GM23338 (cell line): Measurements from ENCODE around the gene TMCO4. TPM values are rescaled to one million over a fixed set of nuclear protein-coding genes. Genes with fewer than 3 reads are reported as not detected.

Experiments used
- ATAC-seq: fragments of 200-7000 bp; cut with Tn5 transposase; 3 replicates; pipeline ENCODE4 v1.9.1; 2020
- DNase-seq: peaks from one replicate; pipeline ENCODE4 v3.0.0-alpha.2; 2015; ENCODE audit warnings: low spot score
- H2AFZ ChIP-seq: fragments of 200-600 bp; sonication (generic); 2 replicates; pipeline ENCODE4 v1.8.0; 2016; ENCODE audit warnings: antibody characterized with exemption, mild to moderate bottlenecking, moderate library complexity
- H3F3A ChIP-seq: fragments of 200-600 bp; sonication (generic); replicated peaks from 2 replicates; pipeline ENCODE4 v1.8.0; 2017; ENCODE audit warnings: antibody characterized with exemption, mixed run types, low read depth
- H3K27ac ChIP-seq: fragments of 200-600 bp; sonication (generic); 2 replicates; pipeline ENCODE4 v1.6.1; 2016; ENCODE audit warnings: low read depth
- H3K27me3 ChIP-seq: fragments of 200-600 bp; sonication (generic); 2 replicates; pipeline ENCODE4 v1.8.0; 2016; ENCODE audit warnings: mild to moderate bottlenecking, mixed run types, moderate library complexity; ENCODE audit not compliant: insufficient read depth
- H3K36me3 ChIP-seq: fragments of 200-600 bp; sonication (generic); 2 replicates; pipeline ENCODE4 v1.8.0; 2016; ENCODE audit warnings: mild to moderate bottlenecking; ENCODE audit not compliant: insufficient read depth
- H3K4me1 ChIP-seq: fragments of 200-600 bp; sonication (generic); 2 replicates; pipeline ENCODE4 v1.8.0; 2016; ENCODE audit warnings: mild to moderate bottlenecking, moderate library complexity; ENCODE audit not compliant: insufficient read depth
- H3K4me2 ChIP-seq: fragments of 200-600 bp; sonication (generic); 2 replicates; pipeline ENCODE4 v1.7.1; 2017; ENCODE audit warnings: mixed run types
- H3K4me3 ChIP-seq: fragments of 200-600 bp; sonication (generic); 2 replicates; pipeline ENCODE4 v1.6.1; 2016; ENCODE audit warnings: mixed run types
- H3K79me2 ChIP-seq: fragments of 200-600 bp; sonication (generic); replicated peaks from 2 replicates; pipeline ENCODE4 v1.8.0; 2017; ENCODE audit warnings: mild to moderate bottlenecking; ENCODE audit not compliant: insufficient read depth
- H3K9me2 ChIP-seq: fragments of 200-600 bp; sonication (generic); 2 replicates; pipeline ENCODE4 v1.8.0; 2017; ENCODE audit not compliant: insufficient read depth
- H4K20me1 ChIP-seq: fragments of 200-600 bp; sonication (generic); replicated peaks from 2 replicates; pipeline ENCODE4 v1.8.0; 2017; ENCODE audit warnings: mild to moderate bottlenecking; ENCODE audit not compliant: insufficient read depth
- H3K27ac Mint-ChIP-seq: 2 replicates; pipeline ENCODE4 v1.8.0; 2020; ENCODE audit warnings: inconsistent platforms, mild to moderate bottlenecking, moderate library complexity, mixed read lengths
- H3K27me3 Mint-ChIP-seq: 3 replicates; pipeline ENCODE4 v1.8.0; 2022; ENCODE audit warnings: low read depth, mild to moderate bottlenecking, moderate library complexity, mixed read lengths, inconsistent platforms; ENCODE audit not compliant: insufficient read depth, poor library complexity
- H3K36me3 Mint-ChIP-seq: 3 replicates; pipeline ENCODE4 v1.8.0; 2021; ENCODE audit warnings: low read depth, mild to moderate bottlenecking, inconsistent platforms, moderate library complexity, mixed read lengths
- H3K4me1 Mint-ChIP-seq: 3 replicates; pipeline ENCODE4 v1.8.0; 2020; ENCODE audit warnings: mild to moderate bottlenecking, inconsistent platforms, mixed read lengths
- H3K4me3 Mint-ChIP-seq: 3 replicates; pipeline ENCODE4 v1.8.0; 2021; ENCODE audit warnings: moderate library complexity, mild to moderate bottlenecking, inconsistent platforms, mixed read lengths
- H3K9me3 Mint-ChIP-seq: 3 replicates; pipeline ENCODE4 v1.8.0; 2020; ENCODE audit warnings: moderate library complexity, mild to moderate bottlenecking, inconsistent platforms, mixed read lengths
- CREB1 ChIP-seq: fragments of 250-450 bp; sonication (Bioruptor Pico); IDR thresholded peaks from 2 replicates; pipeline ENCODE4 v1.5.0; 2020; ENCODE audit warnings: low read depth, mild to moderate bottlenecking, moderate library complexity
- EZH2 ChIP-seq: fragments of 200-600 bp; sonication (generic); IDR thresholded peaks from one replicate; pipeline ENCODE4 v1.8.0; 2017; ENCODE audit warnings: antibody characterized with exemption, mild to moderate bottlenecking, low read depth; ENCODE audit not compliant: unreplicated experiment
- EZH2phosphoT487 ChIP-seq: fragments of 200-600 bp; sonication (generic); IDR thresholded peaks from one replicate; pipeline ENCODE4 v1.8.1; 2018; ENCODE audit warnings: antibody characterized with exemption; ENCODE audit not compliant: unreplicated experiment
- JUNB ChIP-seq: IDR thresholded peaks from one replicate; pipeline ENCODE4 v1.6.1; 2016; ENCODE audit warnings: antibody characterized with exemption; ENCODE audit not compliant: unreplicated experiment
- NANOG ChIP-seq: IDR thresholded peaks from 2 replicates; pipeline ENCODE4 v1.6.1; 2016; ENCODE audit warnings: antibody characterized with exemption, borderline replicate concordance
- POLR2AphosphoS5 ChIP-seq: IDR thresholded peaks from 2 replicates; pipeline ENCODE4 v1.6.1; 2016; ENCODE audit warnings: antibody characterized with exemption, low read depth
- STAT1 ChIP-seq: IDR thresholded peaks from one replicate; pipeline ENCODE4 v1.6.1; 2016; ENCODE audit warnings: antibody characterized with exemption; ENCODE audit not compliant: unreplicated experiment
- ZNF114 ChIP-seq: fragments of 250-450 bp; sonication (Bioruptor Pico); IDR thresholded peaks from 2 replicates; pipeline ENCODE4 v1.5.0; 2020; ENCODE audit warnings: mild to moderate bottlenecking, moderate library complexity
- ZNF331 ChIP-seq: fragments of 250-450 bp; sonication (Bioruptor Pico); IDR thresholded peaks from 2 replicates; pipeline ENCODE4 v1.5.0; 2020; ENCODE audit warnings: low read depth, mild to moderate bottlenecking, moderate library complexity
- ZNF462 ChIP-seq: fragments of 250-450 bp; sonication (Bioruptor Pico); IDR thresholded peaks from 2 replicates; pipeline ENCODE4 v1.5.0; 2020; ENCODE audit warnings: mild to moderate bottlenecking, moderate library complexity
- polyA plus RNA-seq: library from polyadenylated mRNA; unstranded; fragments of >200 nt; fragmentation: Nextera tagmentation; extraction: Ambion mirVana; gene quantifications from 2 replicates; pipeline ENCODE4 v1.2.1, GENCODE V29; 2016
- total RNA-seq: library from RNA; depleted of rRNA; stranded (reverse); fragments of >200 nt; shearing (Covaris generic); gene quantifications from 2 replicates; pipeline ENCODE4 v1.2.3, GENCODE V29; 2014
- TF ChIP-seq, protein P1 (sequence below): IDR thresholded peaks from one replicate; pipeline ENCODE4 v1.6.1; 2018; ENCODE audit warnings: antibody characterized with exemption; ENCODE audit not compliant: unreplicated experiment
- TF ChIP-seq, protein P2 (sequence below): IDR thresholded peaks from 2 replicates; pipeline ENCODE4 v1.6.1; 2016; ENCODE audit warnings: antibody characterized with exemption
- TF ChIP-seq, protein P3 (sequence below), 2 experiments: fragments of 200-600 bp in 1 of 2; sonication (generic) in 1 of 2; conservative IDR thresholded peaks; 2 replicates each; pipeline versions ENCODE4 v1.5.1 to v1.6.1; 2016 to 2017; ENCODE audit warnings: antibody characterized with exemption in 2 of 2, low read depth in 2 of 2, mild to moderate bottlenecking in 2 of 2, moderate library complexity in 1 of 2

Gene TMCO4
- total and polyA plus RNA-seq, 2 experiments from 2014 or later, result 2.6 to 6.9 TPM

GRCh38 chr1:19670787-19671186, 128.9 kb downstream of the TMCO4 start:
- no peak for ATAC-seq
- TF ChIP-seq, protein P1, sequence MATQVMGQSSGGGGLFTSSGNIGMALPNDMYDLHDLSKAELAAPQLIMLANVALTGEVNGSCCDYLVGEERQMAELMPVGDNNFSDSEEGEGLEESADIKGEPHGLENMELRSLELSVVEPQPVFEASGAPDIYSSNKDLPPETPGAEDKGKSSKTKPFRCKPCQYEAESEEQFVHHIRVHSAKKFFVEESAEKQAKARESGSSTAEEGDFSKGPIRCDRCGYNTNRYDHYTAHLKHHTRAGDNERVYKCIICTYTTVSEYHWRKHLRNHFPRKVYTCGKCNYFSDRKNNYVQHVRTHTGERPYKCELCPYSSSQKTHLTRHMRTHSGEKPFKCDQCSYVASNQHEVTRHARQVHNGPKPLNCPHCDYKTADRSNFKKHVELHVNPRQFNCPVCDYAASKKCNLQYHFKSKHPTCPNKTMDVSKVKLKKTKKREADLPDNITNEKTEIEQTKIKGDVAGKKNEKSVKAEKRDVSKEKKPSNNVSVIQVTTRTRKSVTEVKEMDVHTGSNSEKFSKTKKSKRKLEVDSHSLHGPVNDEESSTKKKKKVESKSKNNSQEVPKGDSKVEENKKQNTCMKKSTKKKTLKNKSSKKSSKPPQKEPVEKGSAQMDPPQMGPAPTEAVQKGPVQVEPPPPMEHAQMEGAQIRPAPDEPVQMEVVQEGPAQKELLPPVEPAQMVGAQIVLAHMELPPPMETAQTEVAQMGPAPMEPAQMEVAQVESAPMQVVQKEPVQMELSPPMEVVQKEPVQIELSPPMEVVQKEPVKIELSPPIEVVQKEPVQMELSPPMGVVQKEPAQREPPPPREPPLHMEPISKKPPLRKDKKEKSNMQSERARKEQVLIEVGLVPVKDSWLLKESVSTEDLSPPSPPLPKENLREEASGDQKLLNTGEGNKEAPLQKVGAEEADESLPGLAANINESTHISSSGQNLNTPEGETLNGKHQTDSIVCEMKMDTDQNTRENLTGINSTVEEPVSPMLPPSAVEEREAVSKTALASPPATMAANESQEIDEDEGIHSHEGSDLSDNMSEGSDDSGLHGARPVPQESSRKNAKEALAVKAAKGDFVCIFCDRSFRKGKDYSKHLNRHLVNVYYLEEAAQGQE, result no peak
- TF ChIP-seq POLR2AphosphoS5 (no peak), STAT1 (no peak), ZNF114 (CRISPR knock-in tag) (no peak), ZNF331 (no peak), JUNB (no peak), CREB1 (CRISPR knock-in tag) (no peak), ZNF462 (CRISPR knock-in tag) (no peak), EZH2phosphoT487 (no peak), EZH2 (no peak), NANOG (no peak)
- TF ChIP-seq, protein P2, sequence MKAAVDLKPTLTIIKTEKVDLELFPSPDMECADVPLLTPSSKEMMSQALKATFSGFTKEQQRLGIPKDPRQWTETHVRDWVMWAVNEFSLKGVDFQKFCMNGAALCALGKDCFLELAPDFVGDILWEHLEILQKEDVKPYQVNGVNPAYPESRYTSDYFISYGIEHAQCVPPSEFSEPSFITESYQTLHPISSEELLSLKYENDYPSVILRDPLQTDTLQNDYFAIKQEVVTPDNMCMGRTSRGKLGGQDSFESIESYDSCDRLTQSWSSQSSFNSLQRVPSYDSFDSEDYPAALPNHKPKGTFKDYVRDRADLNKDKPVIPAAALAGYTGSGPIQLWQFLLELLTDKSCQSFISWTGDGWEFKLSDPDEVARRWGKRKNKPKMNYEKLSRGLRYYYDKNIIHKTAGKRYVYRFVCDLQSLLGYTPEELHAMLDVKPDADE, result no peak
- TF ChIP-seq, protein P3, sequence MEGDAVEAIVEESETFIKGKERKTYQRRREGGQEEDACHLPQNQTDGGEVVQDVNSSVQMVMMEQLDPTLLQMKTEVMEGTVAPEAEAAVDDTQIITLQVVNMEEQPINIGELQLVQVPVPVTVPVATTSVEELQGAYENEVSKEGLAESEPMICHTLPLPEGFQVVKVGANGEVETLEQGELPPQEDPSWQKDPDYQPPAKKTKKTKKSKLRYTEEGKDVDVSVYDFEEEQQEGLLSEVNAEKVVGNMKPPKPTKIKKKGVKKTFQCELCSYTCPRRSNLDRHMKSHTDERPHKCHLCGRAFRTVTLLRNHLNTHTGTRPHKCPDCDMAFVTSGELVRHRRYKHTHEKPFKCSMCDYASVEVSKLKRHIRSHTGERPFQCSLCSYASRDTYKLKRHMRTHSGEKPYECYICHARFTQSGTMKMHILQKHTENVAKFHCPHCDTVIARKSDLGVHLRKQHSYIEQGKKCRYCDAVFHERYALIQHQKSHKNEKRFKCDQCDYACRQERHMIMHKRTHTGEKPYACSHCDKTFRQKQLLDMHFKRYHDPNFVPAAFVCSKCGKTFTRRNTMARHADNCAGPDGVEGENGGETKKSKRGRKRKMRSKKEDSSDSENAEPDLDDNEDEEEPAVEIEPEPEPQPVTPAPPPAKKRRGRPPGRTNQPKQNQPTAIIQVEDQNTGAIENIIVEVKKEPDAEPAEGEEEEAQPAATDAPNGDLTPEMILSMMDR (conservative IDR thresholded peaks at IDR 0.05; ENCODE audit: low read depth in 2 of 2), result no peak
- H3K27me3 Mint-ChIP-seq, result peaks cover 26% of the 10 kb centered on the region
- H2AFZ ChIP-seq, result no peak overlapping the region
- H3K4me3 ChIP-seq, result no peak overlapping the region
- no peaks in the 10 kb centered on the region for H3K36me3 ChIP-seq
- no peak overlapping the region for H3K4me3 Mint-ChIP-seq
- peaks cover 20% of the 10 kb centered on the region for H3K27me3 ChIP-seq
- peaks cover 5% of the 10 kb centered on the region; the same call in 1 of the 3 replicates for H3K36me3 Mint-ChIP-seq
- 0 out of 2 replicates have a peak, but pooled peaks cover 2% of the 10 kb centered on the region for H3F3A ChIP-seq
- H3K27ac Mint-ChIP-seq, result no peak overlapping the region
- H3K9me2 ChIP-seq, result no peaks in the 10 kb centered on the region
- 0 out of 2 replicates have a peak, but pooled peaks cover 3% of the 10 kb centered on the region for H4K20me1 ChIP-seq
- no peak for DNase-seq
- no peak overlapping the region for H3K27ac ChIP-seq
- no peaks in the 10 kb centered on the region for H3K4me1 ChIP-seq
- peaks cover 7% of the 10 kb centered on the region; the same call in 2 of the 3 replicates for H3K4me1 Mint-ChIP-seq
- H3K9me3 Mint-ChIP-seq, result no peaks in the 10 kb centered on the region; the same call in 2 of the 3 replicates
- no peaks in the 10 kb centered on the region for H3K79me2 ChIP-seq
- no peak overlapping the region for H3K4me2 ChIP-seq
